Central memory CD4-positive, alpha-beta T cell (primary cell): ENCODE results near the gene ENC1.

ENCODE experiments used
- DNase-seq: peaks from one replicate; pipeline ENCODE4 v3.0.0; 2022

The ENC1 gene

DNA sequence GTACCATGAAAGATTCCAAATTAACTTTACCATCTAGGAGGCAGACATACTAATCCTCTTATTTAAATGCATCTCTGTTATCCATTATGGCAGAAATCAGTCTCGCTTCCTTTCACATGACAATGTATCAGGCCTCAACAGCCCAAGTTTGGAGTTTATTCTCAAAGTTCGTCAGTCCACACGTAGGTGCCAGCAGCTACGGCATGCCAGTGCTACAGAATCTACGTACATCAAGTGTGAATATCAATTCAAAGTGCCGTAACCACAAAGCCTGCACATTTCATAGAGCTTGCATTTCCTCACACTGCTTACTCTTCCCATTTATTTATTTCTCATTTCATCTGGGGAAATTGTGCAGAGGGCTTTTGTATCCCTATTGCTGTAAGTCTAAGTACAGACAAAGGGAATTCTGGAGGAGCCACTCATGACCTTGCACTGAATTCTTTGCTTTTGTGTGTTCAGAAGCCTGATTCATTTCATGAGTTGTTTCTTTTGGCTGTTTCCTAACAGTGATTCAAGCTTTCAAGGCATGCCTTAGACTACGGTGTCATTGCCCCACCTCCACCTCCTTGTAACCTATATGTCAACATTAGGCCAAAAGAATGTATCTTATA is 10.0 kb downstream of the ENC1 start:
- DNase-seq: peak; percentile 19

DNA sequence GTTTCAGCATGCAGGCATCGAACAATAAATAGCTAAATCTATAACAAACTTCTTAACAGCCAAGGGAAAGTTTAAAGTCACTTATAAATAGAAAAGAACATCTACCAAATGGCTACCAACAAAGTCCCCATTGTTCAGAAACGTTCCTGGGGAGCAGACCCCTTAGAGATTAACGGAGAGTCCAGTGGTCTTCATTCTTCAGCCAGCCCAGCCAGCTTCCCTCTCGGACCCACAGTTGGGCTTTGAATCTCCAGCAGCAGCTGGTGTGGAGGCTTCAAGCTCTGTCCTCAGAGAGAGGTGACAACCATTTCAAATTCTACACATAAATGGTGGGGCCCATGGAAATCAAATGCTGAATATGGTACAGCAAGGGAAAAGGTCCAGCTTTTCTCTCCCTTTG is 11.2 kb downstream of the ENC1 start:
- no peak for DNase-seq

DNA sequence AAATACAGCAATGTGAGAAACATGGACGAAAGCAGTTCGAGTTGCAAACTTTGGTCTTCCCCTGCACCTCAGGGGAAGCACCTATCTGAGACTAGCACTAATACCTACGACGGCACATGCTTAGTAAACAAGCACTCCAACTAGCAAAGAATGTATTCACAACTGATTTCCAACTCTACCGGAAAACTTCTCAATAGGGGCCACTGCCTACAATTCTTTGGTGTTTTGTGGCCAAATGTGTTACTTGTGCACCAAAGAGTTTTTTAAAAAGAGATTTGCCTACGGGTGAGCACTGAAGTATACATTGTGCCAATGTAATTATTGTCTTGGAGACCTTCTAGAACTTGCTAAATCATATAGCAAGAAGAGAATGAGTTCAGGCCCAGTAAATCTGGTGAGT is 12.2 kb downstream of the ENC1 start:
- DNase-seq: no peak

DNA sequence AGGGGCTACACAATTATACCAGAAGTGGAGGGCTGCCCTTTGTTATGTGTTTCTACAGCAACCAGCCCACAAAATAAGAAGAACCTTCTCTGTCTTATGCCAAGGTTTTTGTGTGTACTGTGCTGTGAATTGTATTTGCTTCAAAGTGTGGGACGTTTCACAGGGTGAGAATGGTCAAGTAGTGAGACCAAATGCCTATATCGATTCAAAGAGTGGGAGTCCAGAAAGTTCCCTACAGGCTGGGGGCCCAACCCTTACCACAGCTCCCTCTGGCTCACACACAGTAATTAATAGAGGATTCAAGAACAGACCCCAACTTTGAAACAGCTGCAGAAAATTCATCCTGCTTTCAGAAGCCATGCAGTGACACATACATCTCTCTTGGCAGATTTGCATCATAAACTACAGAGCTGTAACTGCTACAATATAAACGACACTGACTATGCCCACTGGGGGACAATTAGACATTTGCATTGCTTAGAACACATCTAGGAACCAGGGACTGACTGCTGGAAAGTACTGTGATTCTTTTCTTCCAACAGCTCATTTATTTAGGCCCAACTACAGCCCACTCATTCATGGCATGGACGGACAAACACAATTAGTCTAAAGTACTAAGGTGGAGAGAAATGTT is 12.8 kb downstream of the ENC1 start:
- no peak for DNase-seq

DNA sequence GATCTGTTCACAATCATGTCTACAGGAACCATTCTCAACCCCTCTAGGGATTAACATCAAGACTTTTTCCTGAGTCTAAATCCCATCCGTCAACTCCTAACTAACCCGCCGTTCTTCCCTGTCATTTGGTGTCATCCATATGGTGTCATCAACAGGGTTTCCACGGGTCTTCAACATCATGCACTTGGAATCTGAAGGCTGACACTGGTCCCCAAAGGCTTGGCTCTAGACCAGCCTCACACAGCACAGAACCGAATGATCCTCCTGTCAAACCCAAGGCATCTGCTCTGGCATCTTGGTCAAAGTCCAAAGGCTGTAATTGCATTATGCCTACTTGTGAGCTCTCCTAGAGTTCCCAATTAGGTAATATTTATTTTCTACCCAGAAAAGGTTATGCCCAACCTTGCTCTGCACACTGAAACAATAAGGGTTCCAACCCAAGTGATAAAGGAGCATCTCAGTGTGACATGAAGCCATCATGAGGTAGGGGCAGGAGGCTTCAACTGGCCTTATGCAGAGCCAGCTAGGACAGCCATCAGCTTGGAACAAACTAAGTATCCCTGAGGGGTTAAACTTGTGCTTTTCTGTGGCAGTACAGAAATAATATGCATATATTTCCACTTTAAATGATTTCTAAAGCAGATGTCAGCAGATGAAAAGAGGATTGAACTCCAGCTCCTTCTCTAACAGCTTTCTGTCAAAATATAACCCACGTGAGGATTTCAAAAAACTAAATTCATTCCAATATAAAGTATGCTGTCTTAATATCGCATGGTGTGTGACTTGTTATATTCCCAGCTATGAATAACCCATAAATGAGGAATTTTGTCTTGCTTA is 13.9 kb downstream of the ENC1 start:
- no peak for DNase-seq

DNA sequence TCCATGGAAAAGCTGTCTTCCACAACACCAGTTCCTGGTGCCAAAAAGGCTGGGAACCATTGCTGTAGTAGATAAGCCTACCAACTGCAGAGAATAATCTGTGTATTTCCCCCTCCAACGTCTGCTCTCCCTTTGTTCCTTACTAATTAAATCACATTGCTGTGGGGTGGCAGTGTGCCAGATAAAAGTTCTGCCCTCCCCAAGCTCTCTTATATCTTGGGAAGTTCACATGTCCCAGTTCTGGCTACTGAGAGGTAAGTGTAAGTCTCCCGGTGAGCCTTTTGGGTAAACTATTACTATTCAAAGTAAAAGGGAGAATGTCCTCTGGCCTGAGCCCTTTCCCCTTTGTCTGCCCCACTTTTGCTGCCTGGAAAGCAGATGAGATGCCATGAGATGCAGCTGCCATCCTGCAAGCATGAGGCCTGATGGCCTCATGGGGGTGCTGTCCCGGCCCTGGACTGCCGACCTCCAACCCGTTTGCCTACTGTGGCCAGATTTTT is 14.7 kb downstream of the ENC1 start:
- no peak for DNase-seq

DNA sequence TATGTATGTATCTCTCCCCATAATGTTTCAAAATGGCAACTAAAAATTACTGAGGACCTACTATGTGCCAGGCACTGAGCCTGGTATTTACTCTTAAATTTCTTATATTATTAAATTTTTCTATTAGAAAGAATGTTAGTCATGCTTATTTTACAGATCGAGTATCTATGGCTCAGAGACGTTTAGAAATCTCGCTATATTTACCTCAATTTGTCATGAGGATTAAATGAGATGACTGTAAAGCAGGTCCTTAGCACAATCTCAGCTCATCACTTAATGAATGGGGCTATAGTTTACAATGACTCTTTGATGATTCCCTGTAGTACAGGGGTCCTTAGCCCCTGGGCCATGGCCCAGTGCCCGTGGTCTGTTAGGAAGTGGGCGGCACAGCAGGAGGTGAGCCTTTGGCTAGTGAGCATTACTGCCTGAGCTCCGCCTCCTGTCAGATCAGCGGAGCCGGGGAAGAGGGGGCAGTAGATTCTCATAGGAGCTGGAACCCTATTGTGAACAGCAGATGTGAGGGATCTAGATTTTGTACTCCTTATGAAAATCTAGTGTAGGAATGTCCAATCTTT is 15.5 kb downstream of the ENC1 start:
- no peak for DNase-seq

DNA sequence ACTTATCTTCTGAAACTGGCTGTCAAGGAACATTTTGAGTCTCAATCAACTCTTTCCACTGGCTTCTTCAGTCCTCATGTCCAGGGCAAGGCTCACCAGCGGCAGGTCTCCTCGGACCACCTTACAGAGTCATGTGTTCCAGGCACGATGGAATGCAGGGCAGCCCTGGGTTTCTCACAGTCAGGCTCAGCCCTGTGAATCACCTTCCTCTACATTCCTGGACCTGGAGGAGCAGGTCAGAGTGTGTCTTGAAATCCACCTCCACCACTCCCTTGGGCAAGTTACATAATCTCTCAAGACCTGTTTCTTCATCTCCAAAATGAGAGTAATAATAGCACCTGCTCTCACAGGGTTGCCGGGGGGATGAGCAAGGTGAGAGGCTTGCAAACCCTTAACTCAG is 16.0 kb downstream of the ENC1 start:
- no peak for DNase-seq

DNA sequence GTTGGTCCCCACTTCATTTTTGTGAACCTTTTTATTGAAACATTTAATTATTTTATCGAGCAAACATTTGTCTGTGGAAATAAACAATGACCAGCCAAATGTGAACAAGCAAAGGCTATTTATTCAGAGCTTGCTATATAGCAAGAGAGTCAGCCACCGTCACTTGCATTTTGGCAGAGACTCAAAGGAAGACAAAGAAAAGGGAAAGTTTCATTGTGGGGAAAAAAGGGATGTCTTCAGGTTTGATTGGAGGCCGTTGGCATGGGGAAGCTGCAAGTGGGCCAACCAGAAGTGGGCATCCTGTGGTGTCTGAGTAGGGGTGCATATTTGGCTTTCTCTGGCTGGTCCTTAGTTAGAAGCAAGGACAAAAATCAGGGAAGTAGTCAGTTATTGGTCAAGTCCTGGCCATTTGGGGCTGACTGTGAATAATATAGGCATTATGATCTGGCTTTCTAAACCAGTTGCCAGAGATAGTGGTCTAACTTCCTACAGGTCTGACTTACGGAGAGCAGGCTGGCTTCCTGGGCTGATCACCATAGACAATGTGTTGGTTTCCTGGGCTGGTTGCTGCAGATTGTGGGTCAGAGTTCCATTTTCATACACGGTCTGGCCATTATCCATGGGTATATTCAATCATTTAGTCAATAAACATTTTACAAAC is 16.6 kb downstream of the ENC1 start:
- DNase-seq: no peak

DNA sequence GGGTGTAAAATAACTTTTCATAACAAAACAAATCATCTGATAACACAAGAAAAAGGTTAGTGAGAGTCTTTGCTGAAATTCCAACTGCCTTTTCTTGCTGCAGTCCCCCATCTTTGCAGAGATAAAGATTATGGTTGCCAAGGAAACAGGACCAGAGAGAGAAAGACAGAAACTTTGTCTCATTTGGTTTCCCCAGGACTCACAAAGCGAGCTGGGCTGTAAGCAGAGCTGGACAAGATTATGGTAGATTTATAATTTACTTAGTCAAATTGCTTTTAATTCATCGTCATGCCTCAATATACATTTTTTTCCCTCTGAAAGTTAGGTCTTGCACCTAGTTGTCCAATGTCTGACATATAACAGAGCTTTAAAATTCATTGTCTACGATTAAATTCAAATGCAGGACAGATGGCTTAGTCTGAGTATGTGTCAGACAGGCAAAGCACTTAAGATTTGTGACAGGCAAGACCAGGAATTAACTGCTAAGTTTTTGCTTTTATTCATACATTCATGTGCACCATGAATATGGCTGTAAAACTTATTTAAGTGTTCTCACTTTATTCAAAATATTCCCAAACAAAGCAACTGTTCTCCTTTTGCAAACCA is 17.4 kb downstream of the ENC1 start:
- no peak for DNase-seq

DNA sequence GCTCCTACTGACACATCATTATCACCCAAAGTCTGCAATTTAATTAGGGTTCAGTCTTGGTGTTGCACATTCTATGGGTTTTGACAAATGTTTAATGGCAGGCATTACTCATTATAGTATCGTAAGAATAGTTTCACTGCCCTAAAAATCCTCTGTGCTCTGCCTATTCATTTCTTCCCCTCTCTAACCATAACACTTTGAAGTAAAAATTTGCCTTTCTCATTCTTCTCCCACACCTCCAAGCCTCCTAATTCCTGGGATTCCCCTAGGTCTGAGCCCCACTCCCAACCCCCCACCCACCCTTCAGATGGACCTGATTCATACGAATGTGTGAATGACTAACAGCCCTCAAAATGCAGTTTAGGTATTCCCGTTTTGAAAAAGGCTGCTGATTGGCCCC is 18.4 kb downstream of the ENC1 start:
- DNase-seq: no peak

DNA sequence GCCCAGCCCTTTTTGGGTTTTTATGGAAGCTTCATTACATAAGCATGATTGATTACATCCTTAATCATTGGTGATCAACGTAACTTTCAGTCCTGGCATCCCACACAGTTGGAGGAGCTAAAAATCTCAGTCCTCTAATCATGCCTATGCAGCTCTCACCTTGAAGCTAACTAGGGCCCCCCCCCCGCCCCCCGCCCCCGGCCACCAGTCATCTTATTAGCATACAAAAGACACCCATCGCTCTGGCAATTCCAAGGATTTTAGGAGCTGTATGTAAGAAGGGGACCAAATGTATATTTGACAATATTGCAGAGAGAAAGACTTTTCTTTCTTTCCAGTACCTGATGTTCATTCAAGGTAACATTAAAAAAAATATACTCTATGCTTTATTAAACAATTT is 19.0 kb downstream of the ENC1 start:
- DNase-seq: no peak

DNA sequence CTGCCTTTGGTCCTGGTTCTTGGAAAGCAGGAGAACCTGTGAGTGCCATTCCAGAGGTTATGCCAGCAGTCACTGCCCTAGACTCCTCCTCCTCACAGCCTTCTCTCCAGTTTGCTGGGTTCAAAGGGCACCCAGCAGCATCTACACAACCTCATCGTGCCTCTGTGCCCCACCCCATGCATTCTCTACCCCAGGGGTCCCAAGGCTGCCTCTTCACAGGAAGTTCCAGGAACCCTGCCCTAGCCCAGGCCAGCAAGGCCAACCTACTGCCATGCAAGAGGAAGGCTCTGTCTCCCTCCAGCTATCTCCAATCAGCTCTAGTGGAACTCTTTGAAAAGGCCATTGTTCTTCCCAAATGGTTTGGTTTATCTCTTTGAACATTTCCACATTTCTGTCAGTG is 21.2 kb downstream of the ENC1 start:
- DNase-seq: no peak

DNA sequence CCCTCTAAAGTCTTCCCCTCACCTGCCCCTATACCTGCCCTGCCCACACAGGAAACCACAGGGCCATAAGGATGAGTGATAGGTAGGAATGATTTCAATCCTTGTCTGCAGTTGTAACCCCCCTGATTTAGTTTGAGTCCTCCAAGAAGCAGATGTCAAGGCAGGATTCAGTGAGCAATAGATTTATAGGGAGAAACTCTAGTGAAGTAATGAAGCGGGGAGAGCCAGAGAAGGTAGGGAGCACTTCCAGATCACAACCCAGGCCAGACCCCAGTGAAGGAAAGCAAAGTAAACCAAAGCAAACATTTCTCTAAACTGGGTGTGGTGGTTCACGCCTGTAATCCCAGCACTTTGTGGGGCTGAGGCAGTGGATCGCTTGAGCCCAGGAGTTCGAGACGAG is 22.4 kb downstream of the ENC1 start:
- DNase-seq: no peak

DNA sequence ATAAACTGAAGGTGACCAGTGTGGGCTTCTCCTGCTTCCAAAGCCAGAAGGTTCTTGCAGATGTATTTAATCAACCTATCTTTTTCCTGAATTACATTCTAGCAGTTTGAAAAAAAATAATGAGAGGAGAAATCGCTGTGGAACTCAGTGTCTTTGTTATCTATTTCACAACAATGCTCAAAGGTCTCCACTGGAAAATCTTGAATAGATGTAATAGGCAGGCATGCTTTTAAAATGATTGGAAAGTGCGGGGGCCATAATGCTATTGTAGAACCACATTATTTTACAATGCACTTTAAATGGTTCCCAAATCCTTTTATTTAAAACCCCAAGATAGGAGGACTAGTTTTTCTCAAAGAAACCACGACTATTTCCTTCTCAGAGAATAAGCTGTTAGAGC is 23.3 kb downstream of the ENC1 start:
- no peak for DNase-seq

DNA sequence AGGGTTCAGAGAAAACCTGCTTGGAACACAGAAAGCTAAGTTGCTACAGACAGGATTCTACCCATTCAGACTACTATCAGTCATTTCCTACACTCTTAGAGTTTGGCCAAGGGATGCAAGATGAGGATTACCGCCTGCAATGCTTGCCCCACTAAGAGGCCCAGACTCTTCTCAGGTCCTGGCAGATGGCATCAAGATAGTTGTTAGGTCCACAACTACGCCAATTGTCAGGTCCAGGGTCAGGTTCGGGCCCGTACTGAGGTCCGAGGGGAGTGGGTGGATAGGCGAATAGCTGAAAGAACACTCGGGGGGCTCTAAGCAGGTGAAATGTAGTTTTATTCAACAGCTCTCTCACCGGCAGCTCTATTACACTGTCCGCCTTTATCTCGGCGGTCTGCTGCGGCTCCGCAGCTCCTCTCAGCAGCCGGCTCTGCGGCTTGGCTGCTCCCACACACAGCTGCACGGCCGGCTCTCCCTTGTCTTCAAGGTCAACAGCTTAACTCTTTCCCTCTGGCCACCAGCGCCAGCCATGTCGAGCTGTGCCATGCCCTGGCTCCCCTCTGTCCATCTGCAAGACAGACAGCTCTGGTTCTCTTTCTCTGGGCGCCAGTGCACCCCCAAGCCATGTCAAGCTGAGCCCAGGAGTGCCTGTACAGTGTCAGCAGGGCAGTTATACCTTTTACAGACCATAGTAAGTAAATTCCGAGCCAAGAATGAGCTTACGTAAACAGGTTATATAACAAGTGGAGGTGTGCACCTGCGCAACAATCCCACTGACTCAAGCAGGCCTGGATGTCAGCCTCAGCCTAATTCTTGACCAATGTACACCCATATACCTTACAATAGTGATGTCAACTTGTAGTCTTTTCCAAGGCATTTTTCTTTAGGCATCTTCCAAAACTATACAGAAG is 24.0 kb downstream of the ENC1 start:
- no peak for DNase-seq

DNA sequence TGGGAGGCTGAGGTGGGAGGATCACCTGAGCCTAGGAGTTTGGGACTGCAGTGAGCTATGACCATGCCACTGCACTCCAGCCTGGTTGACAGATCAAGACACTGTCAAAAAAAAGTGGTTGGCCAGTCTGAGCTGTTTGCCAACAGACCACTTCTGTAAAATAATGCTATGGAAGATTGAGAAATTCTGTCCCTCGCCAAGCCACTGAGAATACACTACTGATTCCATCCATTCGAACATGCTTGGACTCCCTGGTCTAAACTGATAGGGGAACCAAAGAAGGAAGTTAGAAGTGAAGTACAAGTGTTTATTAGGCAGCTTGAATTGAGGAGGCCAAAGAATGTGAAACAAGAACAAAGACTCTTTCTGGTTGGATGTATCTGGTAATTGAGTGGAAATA is 27.2 kb downstream of the ENC1 start:
- no peak for DNase-seq

DNA sequence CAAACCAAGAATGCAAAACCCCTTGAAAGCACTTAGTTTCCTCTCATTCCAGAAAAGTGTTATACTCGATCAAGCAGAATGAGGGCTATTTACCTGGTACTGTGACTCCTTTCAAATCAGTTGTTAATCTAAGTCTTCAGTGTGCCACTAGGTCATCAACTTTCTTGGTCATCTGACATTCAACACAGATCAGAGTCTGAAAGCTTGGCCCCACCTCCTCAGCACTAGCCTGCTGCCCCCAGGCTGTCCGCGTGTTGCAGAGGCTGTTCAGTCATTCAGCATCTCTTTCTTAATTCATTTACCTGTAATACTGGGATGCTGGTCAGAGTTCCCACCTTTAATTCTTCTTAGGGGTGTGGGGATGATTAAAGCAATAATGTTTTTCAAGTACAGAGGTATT is 28.5 kb downstream of the ENC1 start:
- DNase-seq: no peak

DNA sequence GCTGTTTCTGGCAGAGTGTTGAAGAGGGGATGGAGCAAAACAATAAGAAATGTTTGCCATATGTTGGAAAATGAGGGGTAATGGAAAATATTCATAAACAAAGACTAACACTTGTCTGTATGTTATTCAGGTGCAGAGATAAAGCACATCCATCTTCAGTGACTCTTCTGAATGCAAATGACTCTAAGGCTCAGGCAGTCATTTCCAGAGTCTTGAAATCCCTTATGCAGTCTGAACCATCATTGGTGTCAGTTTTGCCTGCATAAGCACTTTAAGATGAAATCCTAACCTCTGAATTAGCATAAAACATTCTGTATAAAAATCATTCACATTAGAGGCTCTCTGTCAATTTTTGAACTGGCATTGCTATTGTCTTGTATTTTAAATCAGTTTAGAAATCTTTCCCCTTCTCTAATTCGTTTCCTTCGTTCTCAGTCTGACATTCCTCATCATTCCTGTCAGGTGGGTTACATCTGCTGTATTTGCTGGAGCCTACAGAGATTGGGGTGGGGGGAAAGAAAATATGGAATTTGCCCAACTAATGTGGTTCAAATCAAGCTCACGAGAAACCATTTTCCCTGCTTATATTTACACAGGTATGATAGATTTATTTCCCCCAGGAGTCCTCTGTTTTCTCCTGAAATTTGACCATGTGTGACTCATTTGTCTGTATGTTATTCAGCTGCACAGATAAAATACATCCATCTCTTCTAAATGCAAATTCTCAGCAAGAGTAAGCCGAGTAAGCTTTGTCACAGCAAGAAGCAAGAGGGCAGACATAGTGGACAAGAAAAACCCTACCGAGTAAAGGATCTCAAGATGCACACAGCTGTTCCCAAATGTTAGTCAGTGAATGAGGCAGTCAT is 31.6 kb downstream of the ENC1 start:
- no peak for DNase-seq

DNA sequence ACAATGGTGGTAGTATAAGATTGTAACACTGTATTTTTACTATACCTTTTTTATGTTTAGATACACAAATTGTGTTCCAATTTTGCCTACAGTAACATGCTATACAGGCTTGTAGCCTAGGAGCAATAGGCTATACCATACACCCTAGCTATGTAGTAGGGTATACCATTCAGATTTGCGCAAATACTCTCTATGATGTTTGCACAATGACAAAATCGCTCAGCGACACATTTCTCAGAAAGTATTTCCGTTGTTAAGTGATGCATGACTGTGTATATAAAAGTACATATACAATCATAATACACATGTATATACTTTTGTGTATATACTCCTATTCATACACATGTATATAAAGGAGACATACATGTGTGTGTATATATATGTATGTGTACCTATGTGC is 34.8 kb downstream of the ENC1 start:
- DNase-seq: no peak

DNA sequence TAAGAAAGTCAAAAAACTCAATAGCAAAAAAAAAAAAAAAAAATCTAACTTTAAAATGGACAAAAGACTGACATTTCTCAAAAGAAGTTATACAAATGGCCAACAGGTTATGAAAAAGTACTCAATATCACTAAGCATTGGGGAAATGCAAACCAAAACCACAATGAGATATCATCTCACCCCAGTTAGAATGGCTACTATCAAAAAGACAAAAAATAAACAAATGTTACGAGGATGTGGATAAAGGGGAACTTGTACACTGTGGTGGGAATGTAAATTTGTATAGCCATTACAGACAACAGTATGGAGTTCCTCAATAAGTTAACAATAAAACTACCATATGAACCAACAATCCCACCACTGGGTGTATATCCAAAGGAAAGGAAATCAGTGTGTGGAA is 37.2 kb downstream of the ENC1 start:
- no peak for DNase-seq
